HepG2 (cell line): ENCODE data around the gene KIF15. TPM values are rescaled to one million over a fixed set of nuclear protein-coding genes. Genes with fewer than 3 reads are reported as not detected.

ENCODE experiments used
- AKAP8 ChIP-seq: sonication (generic); formaldehyde crosslinking; IDR thresholded peaks from 2 replicates; pipeline ENCODE4 v1.5.1; 2020; ENCODE audit warnings: mild to moderate bottlenecking, missing genetic modification reagents
- ARID4A ChIP-seq: sonication (generic); formaldehyde crosslinking; IDR thresholded peaks from 2 replicates; pipeline ENCODE4 v1.5.0; 2020; ENCODE audit warnings: mild to moderate bottlenecking, missing genetic modification reagents, borderline replicate concordance
- DPF2 ChIP-seq: sonication (generic); formaldehyde crosslinking; IDR thresholded peaks from 2 replicates; pipeline ENCODE4 v1.4.0; 2020; ENCODE audit warnings: mild to moderate bottlenecking, low read depth, missing genetic modification reagents, borderline replicate concordance
- EP300 ChIP-seq, 3 experiments: sonication (generic) in 1 of 3; formaldehyde crosslinking in 1 of 3; IDR thresholded peaks; 2 replicates each; pipeline versions ENCODE4 v1.5.1 to v1.6.1; 2011 to 2020; ENCODE audit warnings: low read depth in 2 of 3, low read length in 2 of 3, borderline replicate concordance in 1 of 3, improper control_type of control experiment in 1 of 3, mild to moderate bottlenecking in 1 of 3, missing genetic modification reagents in 1 of 3, moderate library complexity in 1 of 3
- FOXJ3 ChIP-seq: sonication (generic); formaldehyde crosslinking; IDR thresholded peaks from 2 replicates; pipeline ENCODE4 v1.4.0; 2020; ENCODE audit warnings: missing genetic modification reagents, mild to moderate bottlenecking, borderline replicate concordance
- HDAC6 ChIP-seq: fragments of 200-600 bp; sonication (generic); IDR thresholded peaks from 2 replicates; pipeline ENCODE4 v1.7.0; 2017; ENCODE audit warnings: mild to moderate bottlenecking, antibody characterized with exemption, low read length, low read depth
- HNRNPL ChIP-seq: fragments of 200-400 bp; formaldehyde crosslinking; IDR thresholded peaks from 2 replicates; pipeline ENCODE4 v1.6.1; 2017; ENCODE audit warnings: mild to moderate bottlenecking, low read depth, low read length
- HOXA5 ChIP-seq: sonication (generic); formaldehyde crosslinking; IDR thresholded peaks from 2 replicates; pipeline ENCODE4 v1.4.0; 2020; ENCODE audit warnings: missing genetic modification reagents
- REL ChIP-seq: sonication (generic); formaldehyde crosslinking; conservative IDR thresholded peaks from 2 replicates; pipeline ENCODE4 v1.8.0; 2022; ENCODE audit warnings: mild to moderate bottlenecking, missing genetic modification reagents, moderate library complexity
- REXO4 ChIP-seq: sonication (generic); formaldehyde crosslinking; IDR thresholded peaks from 2 replicates; pipeline ENCODE4 v1.8.0; 2022; ENCODE audit warnings: missing genetic modification reagents, mild to moderate bottlenecking, borderline replicate concordance
- SOX6 ChIP-seq, 2 experiments: fragments of 450-650 bp in 1 of 2; sonication (generic) in 1 of 2; formaldehyde crosslinking in 1 of 2; IDR thresholded peaks; 2 replicates each; pipeline versions ENCODE4 v1.4.0 to v1.6.1; 2017 to 2020; ENCODE audit warnings: antibody characterized with exemption in 1 of 2, mild to moderate bottlenecking in 1 of 2, missing genetic modification reagents in 1 of 2
- ZEB1 ChIP-seq: IDR thresholded peaks from 2 replicates; pipeline ENCODE4 v1.6.1; 2012; ENCODE audit warnings: mild to moderate bottlenecking, low read depth, inconsistent platforms; ENCODE audit not compliant: insufficient replicate concordance
- ZKSCAN1 ChIP-seq: fragments of 150-350 bp; IDR thresholded peaks from 2 replicates; pipeline ENCODE4 v1.6.1; 2014; ENCODE audit warnings: low read length
- ZNF263 ChIP-seq: sonication (generic); formaldehyde crosslinking; IDR thresholded peaks from 2 replicates; pipeline ENCODE4 v1.4.0; 2020; ENCODE audit warnings: missing genetic modification reagents
- ZNF317 ChIP-seq: sonication (generic); formaldehyde crosslinking; IDR thresholded peaks from 2 replicates; pipeline ENCODE4 v1.5.0; 2020; ENCODE audit warnings: mild to moderate bottlenecking, missing genetic modification reagents
- ZNF513 ChIP-seq: sonication (generic); formaldehyde crosslinking; conservative IDR thresholded peaks from 2 replicates; pipeline ENCODE4 v1.5.0; 2020; ENCODE audit warnings: missing genetic modification reagents
- ZNF616 ChIP-seq: sonication (generic); formaldehyde crosslinking; IDR thresholded peaks from 2 replicates; pipeline ENCODE4 v1.5.0; 2020; ENCODE audit warnings: low read depth, mild to moderate bottlenecking, missing genetic modification reagents
- ZNF761 ChIP-seq: sonication (generic); formaldehyde crosslinking; conservative IDR thresholded peaks from 2 replicates; pipeline ENCODE4 v1.4.0; 2020; ENCODE audit warnings: mild to moderate bottlenecking, missing genetic modification reagents
- ZNF772 ChIP-seq: sonication (generic); formaldehyde crosslinking; IDR thresholded peaks from 2 replicates; pipeline ENCODE4 v1.5.0; 2020; ENCODE audit warnings: mild to moderate bottlenecking, missing genetic modification reagents
- polyA plus RNA-seq, 8 experiments: library from polyadenylated mRNA; depleted of rRNA in 3 of 8; stranded (reverse) in 7 of 8; unstranded in 1 of 8; fragments of >200 nt; fragmentation: Illumina TruSeq in 4 of 8; extraction: Trizol in 4 of 8; gene quantifications; 2 replicates each; pipeline versions ENCODE4 v1.2.1 to v1.2.3, GENCODE V29; 2011 to 2016; ENCODE audit warnings: low read depth in 4 of 8, missing spikeins in 1 of 8, mixed read lengths in 1 of 8; ENCODE audit not compliant: insufficient read depth in 1 of 8
- total RNA-seq, 5 experiments: library from RNA; depleted of rRNA; stranded (reverse); fragments of >200 nt; fragmentation: Illumina TruSeq; extraction: Trizol; gene quantifications; 2 replicates each; pipeline ENCODE4 v1.2.3, GENCODE V29; 2016; ENCODE audit warnings: low read depth in 1 of 5
- TF ChIP-seq, protein P1 (sequence below): sonication (generic); formaldehyde crosslinking; IDR thresholded peaks from 2 replicates; pipeline ENCODE4 v1.8.0; 2022; ENCODE audit warnings: missing genetic modification reagents, mild to moderate bottlenecking, moderate library complexity, borderline replicate concordance

Gene KIF15
- total and polyA plus RNA-seq, 2 of the 13 experiments (the other 11 are each of a cell fraction or from before 2014, with no cell fraction given) = 4.8 to 33.8 TPM

DNA sequence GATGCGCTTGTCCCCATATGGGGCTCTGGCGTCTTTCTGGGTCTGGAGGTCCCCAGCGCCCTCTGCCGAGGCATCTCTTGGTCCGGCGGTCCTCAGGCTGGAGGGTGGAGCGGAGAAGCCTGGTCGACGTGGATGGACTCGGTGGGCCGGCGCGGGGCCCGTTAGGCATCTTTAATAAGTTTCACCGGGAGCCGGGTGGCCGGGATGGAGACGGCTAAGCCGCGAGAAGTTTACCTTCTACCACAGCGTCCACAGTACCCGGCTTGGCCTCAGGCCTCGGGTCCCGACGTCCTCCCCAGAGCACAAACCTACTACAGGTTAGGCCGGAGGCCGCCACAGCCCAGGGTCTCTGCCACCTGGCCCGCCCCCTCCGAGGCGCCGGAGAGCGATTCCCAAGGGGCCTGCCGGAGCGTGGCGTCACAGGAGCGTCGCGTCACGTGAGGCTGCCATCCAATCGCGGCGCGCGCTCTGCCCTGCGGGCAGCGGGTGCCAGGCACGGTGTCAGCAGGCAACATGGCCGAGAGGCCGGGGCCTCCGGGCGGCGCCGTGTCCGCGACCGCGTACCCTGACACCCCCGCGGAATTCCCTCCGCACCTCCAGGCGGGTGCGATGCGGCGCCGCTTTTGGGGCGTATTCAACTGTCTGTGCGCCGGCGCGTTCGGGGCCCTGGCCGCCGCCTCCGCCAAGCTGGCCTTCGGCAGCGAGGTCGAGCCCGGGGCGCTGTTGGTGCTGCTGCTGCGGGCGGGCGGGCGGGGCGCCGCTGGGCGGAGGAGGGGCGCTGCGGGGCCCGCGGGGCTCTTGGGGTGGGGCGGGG is 100.0 kb downstream of the KIF15 start, which contains the start of gene TMEM42 (continued):
- TF ChIP-seq, protein P1, sequence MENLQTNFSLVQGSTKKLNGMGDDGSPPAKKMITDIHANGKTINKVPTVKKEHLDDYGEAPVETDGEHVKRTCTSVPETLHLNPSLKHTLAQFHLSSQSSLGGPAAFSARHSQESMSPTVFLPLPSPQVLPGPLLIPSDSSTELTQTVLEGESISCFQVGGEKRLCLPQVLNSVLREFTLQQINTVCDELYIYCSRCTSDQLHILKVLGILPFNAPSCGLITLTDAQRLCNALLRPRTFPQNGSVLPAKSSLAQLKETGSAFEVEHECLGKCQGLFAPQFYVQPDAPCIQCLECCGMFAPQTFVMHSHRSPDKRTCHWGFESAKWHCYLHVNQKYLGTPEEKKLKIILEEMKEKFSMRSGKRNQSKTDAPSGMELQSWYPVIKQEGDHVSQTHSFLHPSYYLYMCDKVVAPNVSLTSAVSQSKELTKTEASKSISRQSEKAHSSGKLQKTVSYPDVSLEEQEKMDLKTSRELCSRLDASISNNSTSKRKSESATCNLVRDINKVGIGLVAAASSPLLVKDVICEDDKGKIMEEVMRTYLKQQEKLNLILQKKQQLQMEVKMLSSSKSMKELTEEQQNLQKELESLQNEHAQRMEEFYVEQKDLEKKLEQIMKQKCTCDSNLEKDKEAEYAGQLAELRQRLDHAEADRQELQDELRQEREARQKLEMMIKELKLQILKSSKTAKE = no peak
- no peak for TF ChIP-seq ZNF772 (CRISPR knock-in tag)
- no peak for TF ChIP-seq ZNF317 (CRISPR knock-in tag)
- TF ChIP-seq ZEB1 = no peak
- 0 out of 2 replicates have a peak, but pooled peaks have one; percentile 29 for TF ChIP-seq AKAP8 (CRISPR knock-in tag)
- TF ChIP-seq ZNF616 (CRISPR knock-in tag) = 0 out of 2 replicates have a peak, but pooled peaks have one; percentile 32
- TF ChIP-seq EP300 (IDR thresholded peaks at IDR 0.05; ENCODE audit: low read depth in 2 of 2, low read length in 2 of 2) = no peak
- no peak for TF ChIP-seq EP300 (CRISPR knock-in tag; IDR thresholded peaks at IDR 0.05; ENCODE audit: borderline replicate concordance)
- no peak for TF ChIP-seq REXO4 (CRISPR knock-in tag)
- no peak; the same call in 1 of the 2 replicates for TF ChIP-seq HNRNPL
- TF ChIP-seq ZKSCAN1 = no peak
- TF ChIP-seq SOX6 (IDR thresholded peaks at IDR 0.05) = no peak
- peak; percentile 21; the same call in 1 of the 2 replicates for TF ChIP-seq SOX6 (CRISPR knock-in tag; IDR thresholded peaks at IDR 0.05)
- TF ChIP-seq ZNF263 (CRISPR knock-in tag) = peak; percentile 93
- TF ChIP-seq FOXJ3 (CRISPR knock-in tag) = peak; percentile 50; the same call in 1 of the 2 replicates
- no peak; the same call in 1 of the 2 replicates for TF ChIP-seq ZNF513 (CRISPR knock-in tag)
- TF ChIP-seq ZNF761 = peak; percentile 68; the same call in 1 of the 2 replicates
- TF ChIP-seq DPF2 (CRISPR knock-in tag) = no peak
- TF ChIP-seq ARID4A = peak; percentile 72; the same call in 1 of the 2 replicates
- no peak; the same call in 1 of the 2 replicates for TF ChIP-seq REL (CRISPR knock-in tag)
- no peak for TF ChIP-seq HDAC6
- peak; percentile 50 for TF ChIP-seq HOXA5 (CRISPR knock-in tag)
